Endodermal cell (in vitro differentiated cells): ENCODE results near the gene VOPP1. TPM values are rescaled to one million over a fixed set of nuclear protein-coding genes. Genes with fewer than 3 reads are reported as not detected.

Experiments
- DNase-seq: peaks from one replicate; pipeline ENCODE4 v3.0.0-alpha.2; 2017
- H3K27ac ChIP-seq: 2 replicates; pipeline ENCODE4 v1.5.1; 2013; ENCODE audit warnings: mild to moderate bottlenecking, low read depth, low read length, moderate library complexity
- H3K27me3 ChIP-seq: 2 replicates; pipeline ENCODE4 v1.6.1; 2013; ENCODE audit warnings: mild to moderate bottlenecking, low read length, moderate library complexity; ENCODE audit not compliant: insufficient read depth, control insufficient read depth, poor library complexity, severe bottlenecking
- H3K36me3 ChIP-seq: 2 replicates; pipeline ENCODE4 v1.7.0; 2013; ENCODE audit warnings: mild to moderate bottlenecking, low read length, moderate library complexity; ENCODE audit not compliant: control insufficient read depth, insufficient read depth
- H3K4me1 ChIP-seq: one replicate; pipeline ENCODE4 v1.7.0; 2013; ENCODE audit warnings: low read length; ENCODE audit not compliant: control insufficient read depth, insufficient read depth
- H3K4me3 ChIP-seq: 2 replicates; pipeline ENCODE4 v1.5.1; 2013; ENCODE audit warnings: mild to moderate bottlenecking, low read length, moderate library complexity
- H3K9ac ChIP-seq: 2 replicates; pipeline ENCODE4 v1.6.1; 2013; ENCODE audit warnings: mild to moderate bottlenecking, low read length, moderate library complexity; ENCODE audit not compliant: poor library complexity, severe bottlenecking; ENCODE audit errors: extremely low read depth
- H3K9me3 ChIP-seq: 2 replicates; pipeline ENCODE4 v1.6.1; 2013; ENCODE audit warnings: mild to moderate bottlenecking, low read length, moderate library complexity; ENCODE audit not compliant: control insufficient read depth
- H3K27ac Mint-ChIP-seq: 2 replicates; pipeline ENCODE4 v1.8.0; 2020; ENCODE audit warnings: mixed read lengths
- H3K27me3 Mint-ChIP-seq: 2 replicates; pipeline ENCODE4 v1.8.0; 2021; ENCODE audit warnings: mild to moderate bottlenecking, mixed read lengths; ENCODE audit not compliant: insufficient read depth
- H3K36me3 Mint-ChIP-seq: 2 replicates; pipeline ENCODE4 v1.8.0; 2020; ENCODE audit warnings: low read depth, mixed read lengths
- H3K4me1 Mint-ChIP-seq: 2 replicates; pipeline ENCODE4 v1.8.0; 2020; ENCODE audit warnings: mixed read lengths
- H3K4me3 Mint-ChIP-seq: 2 replicates; pipeline ENCODE4 v1.8.0; 2020; ENCODE audit warnings: mild to moderate bottlenecking, moderate library complexity, mixed read lengths
- H3K9me3 Mint-ChIP-seq: 2 replicates; pipeline ENCODE4 v1.8.0; 2020; ENCODE audit warnings: mild to moderate bottlenecking, mixed read lengths
- WGBS, 2 experiments: methylation state at CpG; one replicate each; pipeline versions ENCODE4 v1.1.5 to v1.1.7; 2013; ENCODE audit warnings: missing lambda C conversion rate in 2 of 2, mixed read lengths in 1 of 2; ENCODE audit not compliant: insufficient coverage in 1 of 2, insufficient read length in 1 of 2; 5-methylcytosine and 5-hydroxymethylcytosine counted together
- total RNA-seq, 2 donors: library from RNA; stranded (reverse); fragmentation: NEBNext Ultra II Directional in 1 of 2; extraction: Animal tissue kit (Norgen Biotek cat#: 25700) in 1 of 2; gene quantifications; 2 replicates in 1 of 2; 3 replicates in 1 of 2; pipeline ENCODE4 v1.2.1, GENCODE V29; 2021
- TF ChIP-seq, protein P1 (sequence below): fragments of 200-600 bp; sonication (generic); conservative IDR thresholded peaks from 2 replicates; pipeline ENCODE4 v1.5.0; 2021; ENCODE audit warnings: antibody characterized with exemption, mild to moderate bottlenecking

VOPP1 gene
- total RNA-seq, 2 donors from 2014 or later: 48.8 to 53.6 TPM

DNA sequence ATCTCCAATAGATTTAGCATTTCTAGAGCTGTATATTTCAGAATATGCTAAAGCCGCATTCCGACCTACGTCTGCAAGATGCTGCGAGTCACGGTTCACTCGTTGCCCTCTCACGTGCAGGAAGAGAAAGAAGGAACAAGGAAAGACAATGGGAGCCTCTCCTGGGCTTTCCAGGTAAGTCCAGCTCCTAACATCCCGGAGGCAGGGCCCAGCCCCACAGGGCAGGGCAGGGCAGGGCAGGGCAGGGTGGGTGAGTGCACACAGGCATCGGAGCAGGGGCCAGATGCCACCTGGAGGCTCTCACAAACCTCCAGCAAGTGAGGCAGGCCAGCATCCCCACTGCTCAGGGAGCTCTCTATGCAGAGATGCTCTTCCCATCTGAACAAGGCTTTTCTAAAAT is 50.8 kb downstream of the VOPP1 start:
- TF ChIP-seq, protein P1, sequence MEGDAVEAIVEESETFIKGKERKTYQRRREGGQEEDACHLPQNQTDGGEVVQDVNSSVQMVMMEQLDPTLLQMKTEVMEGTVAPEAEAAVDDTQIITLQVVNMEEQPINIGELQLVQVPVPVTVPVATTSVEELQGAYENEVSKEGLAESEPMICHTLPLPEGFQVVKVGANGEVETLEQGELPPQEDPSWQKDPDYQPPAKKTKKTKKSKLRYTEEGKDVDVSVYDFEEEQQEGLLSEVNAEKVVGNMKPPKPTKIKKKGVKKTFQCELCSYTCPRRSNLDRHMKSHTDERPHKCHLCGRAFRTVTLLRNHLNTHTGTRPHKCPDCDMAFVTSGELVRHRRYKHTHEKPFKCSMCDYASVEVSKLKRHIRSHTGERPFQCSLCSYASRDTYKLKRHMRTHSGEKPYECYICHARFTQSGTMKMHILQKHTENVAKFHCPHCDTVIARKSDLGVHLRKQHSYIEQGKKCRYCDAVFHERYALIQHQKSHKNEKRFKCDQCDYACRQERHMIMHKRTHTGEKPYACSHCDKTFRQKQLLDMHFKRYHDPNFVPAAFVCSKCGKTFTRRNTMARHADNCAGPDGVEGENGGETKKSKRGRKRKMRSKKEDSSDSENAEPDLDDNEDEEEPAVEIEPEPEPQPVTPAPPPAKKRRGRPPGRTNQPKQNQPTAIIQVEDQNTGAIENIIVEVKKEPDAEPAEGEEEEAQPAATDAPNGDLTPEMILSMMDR: no peak
- Mint-ChIP-seq H3K4me3 (no peak overlapping the region), H3K9me3 (no peaks in the 10 kb centered on the region), H3K27ac (no peak overlapping the region), H3K27me3 (no peaks in the 10 kb centered on the region), H3K36me3 (peaks cover 3% of the 10 kb centered on the region), H3K4me1 (peaks cover 6% of the 10 kb centered on the region)
- no peaks in the 10 kb centered on the region for H3K9me3 ChIP-seq
- no peaks in the 10 kb centered on the region for H3K4me1 ChIP-seq
- peaks cover 17% of the 10 kb centered on the region for H3K36me3 ChIP-seq
- no peak overlapping the region for H3K9ac ChIP-seq
- no peak overlapping the region for H3K27ac ChIP-seq
- H3K4me3 ChIP-seq: no peak overlapping the region
- WGBS, 2 experiments: 89 to 90% methylated on average over 9 of the region's 9 CpGs
- H3K27me3 ChIP-seq: no peaks in the 10 kb centered on the region
- no peak for DNase-seq

DNA sequence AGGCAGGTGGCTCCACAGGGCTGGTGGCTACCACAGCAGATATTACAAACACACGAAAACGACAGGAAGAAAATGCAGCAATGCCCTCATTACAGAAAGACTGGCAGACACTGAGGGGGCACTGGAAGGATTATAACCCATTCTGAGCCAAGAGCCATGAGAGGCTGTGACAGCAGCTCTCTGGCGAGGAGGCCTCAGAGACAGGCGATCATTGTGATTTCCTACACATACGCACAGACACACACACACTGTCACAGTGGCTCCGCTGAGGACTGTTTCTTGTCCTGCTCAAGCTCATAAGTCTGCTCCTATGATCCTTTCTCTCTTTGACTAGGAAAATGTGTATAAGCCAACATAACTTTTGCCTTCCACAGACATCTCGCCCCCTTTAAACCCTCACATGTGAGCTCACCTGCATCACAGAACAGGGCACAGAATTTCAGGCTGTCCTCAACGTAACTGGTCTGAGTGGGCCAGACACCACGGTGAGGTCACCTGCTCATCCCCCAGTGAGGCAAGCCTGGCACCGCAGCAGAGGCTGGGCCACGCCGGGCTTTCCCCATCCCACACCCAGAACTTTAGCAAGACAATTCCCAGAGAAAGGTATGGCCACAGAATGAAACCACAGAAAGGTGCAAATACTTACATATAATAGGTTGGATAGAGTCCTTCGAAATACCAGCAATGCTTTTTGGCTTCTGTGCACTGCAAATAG is 51.7 kb downstream of the VOPP1 start:
- DNase-seq: no peak
- peaks cover 3% of the 10 kb centered on the region for H3K36me3 Mint-ChIP-seq
- H3K4me1 Mint-ChIP-seq: peaks cover 6% of the 10 kb centered on the region
- 92 to 94% methylated on average over 7 to 13 of the region's 13 CpGs for WGBS, 2 experiments
- Histone ChIP-seq H3K9ac (no peak overlapping the region), H3K27ac (no peak overlapping the region), H3K36me3 (peaks cover 19% of the 10 kb centered on the region), H3K9me3 (no peaks in the 10 kb centered on the region), H3K4me3 (no peak overlapping the region), H3K4me1 (no peaks in the 10 kb centered on the region), H3K27me3 (no peaks in the 10 kb centered on the region)
- H3K4me3 Mint-ChIP-seq: no peak overlapping the region
- no peak overlapping the region for H3K27ac Mint-ChIP-seq
- H3K27me3 Mint-ChIP-seq: no peaks in the 10 kb centered on the region
- no peaks in the 10 kb centered on the region for H3K9me3 Mint-ChIP-seq
- TF ChIP-seq, protein P1: no peak

DNA sequence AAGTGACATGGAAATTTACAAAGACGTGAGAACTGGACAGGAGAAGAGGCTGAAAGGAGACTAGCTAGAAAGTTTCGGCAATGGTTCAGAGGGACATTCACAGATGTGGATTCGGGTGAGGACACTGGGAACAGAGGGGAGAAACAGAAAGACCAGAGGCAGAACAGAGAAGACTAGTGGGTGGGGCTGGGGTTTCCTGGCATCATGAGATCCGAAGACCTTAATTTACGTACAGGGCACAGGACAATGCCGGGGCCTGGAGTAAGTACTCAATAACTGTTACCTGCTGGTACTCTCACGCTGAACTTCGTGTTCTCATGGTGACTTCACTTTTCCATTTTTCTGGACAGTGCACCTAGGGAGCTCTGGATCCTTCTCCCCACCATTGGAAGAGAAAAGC is 53.5 kb downstream of the VOPP1 start:
- Mint-ChIP-seq H3K4me3 (no peak overlapping the region), H3K4me1 (peaks cover 6% of the 10 kb centered on the region), H3K9me3 (no peaks in the 10 kb centered on the region), H3K27ac (no peak overlapping the region), H3K27me3 (no peaks in the 10 kb centered on the region), H3K36me3 (peaks cover 3% of the 10 kb centered on the region)
- Histone ChIP-seq H3K9me3 (no peaks in the 10 kb centered on the region), H3K9ac (no peak overlapping the region), H3K4me1 (no peaks in the 10 kb centered on the region), H3K36me3 (peaks cover 23% of the 10 kb centered on the region), H3K27me3 (no peaks in the 10 kb centered on the region), H3K4me3 (no peak overlapping the region), H3K27ac (no peak overlapping the region)
- DNase-seq: no peak
- 93 to 95% methylated on average over 8 of the region's 8 CpGs for WGBS, 2 experiments
- TF ChIP-seq, protein P1: no peak
